Thyroid gland (tissue), 4 donors: Measurements from ENCODE around the gene RAB36. TPM values are rescaled to one million over a fixed set of nuclear protein-coding genes. Genes with fewer than 3 reads are reported as not detected.

Source experiments
- DNase-seq, 2 donors: peaks; one replicate each; pipeline ENCODE4 v3.0.0-alpha.2; 2019
- H3K27ac ChIP-seq, 3 donors: fragments of 200-600 bp; sonication (generic); 1 replicate in 2 of 3; 2 replicates in 1 of 3; pipeline ENCODE4 v1.5.1; 2016 to 2019; ENCODE audit warnings: mild to moderate bottlenecking in 1 of 3, moderate library complexity in 1 of 3
- H3K27me3 ChIP-seq: fragments of 200-600 bp; sonication (generic); one replicate; pipeline ENCODE4 v1.5.1; 2019
- H3K36me3 ChIP-seq, 2 donors: fragments of 200-600 bp; sonication (generic); one replicate each; pipeline ENCODE4 v1.5.1; 2016 to 2019
- H3K4me1 ChIP-seq, 2 donors: fragments of 200-600 bp; sonication (generic); one replicate each; pipeline ENCODE4 v1.5.1; 2017 to 2019
- H3K4me3 ChIP-seq, 3 donors: fragments of 200-600 bp; sonication (generic); replicated peaks in 1 of 3; 1 replicate in 2 of 3; 2 replicates in 1 of 3; pipeline ENCODE4 v1.5.1; 2016; ENCODE audit warnings: mild to moderate bottlenecking in 1 of 3
- H3K9me3 ChIP-seq: fragments of 200-600 bp; sonication (generic); one replicate; pipeline ENCODE4 v1.5.1; 2017
- POLR2A ChIP-seq, 2 donors: fragments of 450-650 bp; IDR thresholded peaks; one replicate each; pipeline ENCODE4 v1.6.1; 2017; ENCODE audit warnings: antibody characterized with exemption in 2 of 2, mild to moderate bottlenecking in 2 of 2, moderate library complexity in 1 of 2
- WGBS, 2 donors: methylation state at CpG; one replicate each; pipeline ENCODE4 v1.1.5; 2017; 5-methylcytosine and 5-hydroxymethylcytosine counted together
- intact Hi-C: fragments of 100-400 bp; cut with DNase I; formaldehyde crosslinking; loops from one replicate; pipeline ENCODE4 v1.15.1; 2023
- total RNA-seq, 4 donors: library from RNA; depleted of rRNA; stranded (reverse); fragments of >200 nt; gene quantifications; one replicate each; pipeline ENCODE4 v1.2.3, GENCODE V29; 2016
- TF ChIP-seq, protein P1 (sequence below), 6 experiments: fragments of 200-600 bp in 3 of 6; fragments of 450-650 bp in 3 of 6; sonication (generic) in 3 of 6; IDR thresholded peaks; one replicate each; pipeline ENCODE4 v1.5.1; 2016 to 2019; ENCODE audit warnings: antibody characterized with exemption in 6 of 6, mild to moderate bottlenecking in 2 of 6, inconsistent platforms in 1 of 6, moderate library complexity in 1 of 6

The RAB36 gene
- total RNA-seq, 4 donors from 2014 or later, result 10.9 to 33.4 (median 27.8) TPM

- Histone ChIP-seq H3K4me3 (no peak overlapping the region), H3K36me3 (no peaks in the 10 kb centered on the region), H3K9me3 (no peaks in the 10 kb centered on the region), H3K4me1 (peaks cover 35 to 51% of the 10 kb centered on the region in 2 donors), H3K27me3 (no peaks in the 10 kb centered on the region), H3K27ac (peak overlapping the region; percentile 80 to 93 (median 93))
- DNase-seq, result peak; percentile 62 to 63
- 12 to 23% methylated on average over 6 of the region's 6 CpGs for WGBS, 2 donors
- no peak for TF ChIP-seq POLR2A (IDR thresholded peaks at IDR 0.05)
- TF ChIP-seq, protein P1, sequence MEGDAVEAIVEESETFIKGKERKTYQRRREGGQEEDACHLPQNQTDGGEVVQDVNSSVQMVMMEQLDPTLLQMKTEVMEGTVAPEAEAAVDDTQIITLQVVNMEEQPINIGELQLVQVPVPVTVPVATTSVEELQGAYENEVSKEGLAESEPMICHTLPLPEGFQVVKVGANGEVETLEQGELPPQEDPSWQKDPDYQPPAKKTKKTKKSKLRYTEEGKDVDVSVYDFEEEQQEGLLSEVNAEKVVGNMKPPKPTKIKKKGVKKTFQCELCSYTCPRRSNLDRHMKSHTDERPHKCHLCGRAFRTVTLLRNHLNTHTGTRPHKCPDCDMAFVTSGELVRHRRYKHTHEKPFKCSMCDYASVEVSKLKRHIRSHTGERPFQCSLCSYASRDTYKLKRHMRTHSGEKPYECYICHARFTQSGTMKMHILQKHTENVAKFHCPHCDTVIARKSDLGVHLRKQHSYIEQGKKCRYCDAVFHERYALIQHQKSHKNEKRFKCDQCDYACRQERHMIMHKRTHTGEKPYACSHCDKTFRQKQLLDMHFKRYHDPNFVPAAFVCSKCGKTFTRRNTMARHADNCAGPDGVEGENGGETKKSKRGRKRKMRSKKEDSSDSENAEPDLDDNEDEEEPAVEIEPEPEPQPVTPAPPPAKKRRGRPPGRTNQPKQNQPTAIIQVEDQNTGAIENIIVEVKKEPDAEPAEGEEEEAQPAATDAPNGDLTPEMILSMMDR (IDR thresholded peaks at IDR 0.05), result no peak
- intact Hi-C loops, result no loop called here
These were observed 2.5 kb downstream of the RAB36 start for GRCh38 chr22:23147617-23148387.

GRCh38 chr22:23149743-23150238 lies 4.5 kb downstream of the RAB36 start:
- Histone ChIP-seq H3K4me1 (peaks cover 35 to 48% of the 10 kb centered on the region in 2 donors), H3K4me3 (no peak overlapping the region), H3K9me3 (no peaks in the 10 kb centered on the region), H3K36me3 (no peaks in the 10 kb centered on the region), H3K27ac (peak overlapping the region in 2 of 3 donors; percentile 80 to 93), H3K27me3 (no peaks in the 10 kb centered on the region)
- intact Hi-C loops, result no loop called here
- TF ChIP-seq, protein P1 (IDR thresholded peaks at IDR 0.05), result no peak
- no peak for TF ChIP-seq POLR2A (IDR thresholded peaks at IDR 0.05)
- WGBS, 2 donors, result 87 to 89% methylated on average over 15 of the region's 15 CpGs
- no peak for DNase-seq

DNA sequence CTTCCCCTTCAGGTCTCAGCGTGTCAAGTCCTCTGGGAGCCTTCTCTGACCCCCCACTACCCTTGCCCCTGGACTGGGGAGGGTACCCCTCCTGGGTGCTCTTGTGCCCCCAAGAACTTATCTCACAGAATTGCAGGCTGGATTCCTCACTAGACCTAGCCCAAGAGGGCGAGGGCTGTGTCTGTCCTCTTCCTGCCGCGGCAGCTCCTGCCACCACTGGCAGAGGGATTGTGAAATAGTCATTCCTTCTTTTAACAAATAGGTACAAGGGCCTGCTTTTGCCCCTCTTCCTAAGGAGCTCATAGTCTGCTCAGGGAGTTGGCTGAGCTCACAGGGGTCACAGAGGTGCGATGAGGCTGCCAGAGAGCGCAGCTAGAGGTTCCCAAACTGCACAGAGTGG lies 5.5 kb downstream of the RAB36 start:
- no peak for DNase-seq
- no peak for TF ChIP-seq POLR2A (IDR thresholded peaks at IDR 0.05)
- TF ChIP-seq, protein P1 (IDR thresholded peaks at IDR 0.05), result no peak
- intact Hi-C loops, result no loop called here
- Histone ChIP-seq H3K27me3 (no peaks in the 10 kb centered on the region), H3K27ac (no peak overlapping the region), H3K9me3 (no peaks in the 10 kb centered on the region), H3K36me3 (no peaks in the 10 kb centered on the region), H3K4me1 (peaks cover 32 to 41% of the 10 kb centered on the region in 2 donors), H3K4me3 (no peak overlapping the region)
- 93 to 94% methylated on average over 6 of the region's 6 CpGs for WGBS, 2 donors

DNA sequence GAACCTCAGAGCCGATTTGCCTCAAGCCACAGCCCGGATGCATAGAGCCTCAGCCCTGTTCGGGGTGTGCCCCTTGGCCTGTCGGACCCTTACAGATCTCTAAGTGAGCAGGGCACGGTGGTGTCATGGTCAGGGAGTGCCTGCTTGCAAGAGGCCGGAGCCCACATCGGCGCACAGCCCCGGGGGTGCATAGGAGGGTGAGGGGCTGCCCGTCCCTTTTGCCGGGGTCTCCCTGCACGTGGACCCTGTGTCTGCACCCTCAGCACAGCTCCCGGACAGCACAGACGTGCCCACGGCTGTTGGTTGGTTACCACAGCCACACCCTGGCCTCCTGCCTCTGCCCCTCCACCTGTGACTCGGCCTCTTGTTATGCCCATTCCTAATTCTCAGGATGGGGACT lies 6.5 kb downstream of the RAB36 start:
- no peak overlapping the region for H3K4me3 ChIP-seq
- DNase-seq, result no peak
- no peaks in the 10 kb centered on the region for H3K27me3 ChIP-seq
- H3K4me1 ChIP-seq, result peaks cover 21 to 30% of the 10 kb centered on the region in 2 donors
- 88 to 94% methylated on average over 7 to 8 of the region's 16 CpGs for whole genome bisulfite sequencing, 2 donors
- intact Hi-C loops, result no loop called here
- no peaks in the 10 kb centered on the region for H3K9me3 ChIP-seq
- TF ChIP-seq POLR2A (IDR thresholded peaks at IDR 0.05), result no peak
- TF ChIP-seq, protein P1 (IDR thresholded peaks at IDR 0.05), result no peak
- no peak overlapping the region for H3K27ac ChIP-seq
- no peaks in the 10 kb centered on the region for H3K36me3 ChIP-seq
